SK-N-SH treated with all-trans-retinoic acid at 6 μM for 48 hours (cell line): ENCODE measurements around the gene AKR1A1.

Experiments used
- ARNTL ChIP-seq: fragments of 450-650 bp; formaldehyde crosslinking; IDR thresholded peaks from 2 replicates; pipeline ENCODE4 v1.5.0; 2020; ENCODE audit warnings: low read depth, mild to moderate bottlenecking, moderate library complexity, borderline replicate concordance
- ISL1 ChIP-seq: fragments of 250-450 bp; sonication (Bioruptor Pico); IDR thresholded peaks from 2 replicates; pipeline ENCODE4 v2.1.2; 2022; ENCODE audit warnings: mild to moderate bottlenecking, moderate library complexity
- OSR1 ChIP-seq: fragments of 250-450 bp; sonication (Bioruptor Pico); IDR thresholded peaks from 2 replicates; pipeline ENCODE4 v1.8.0; 2022; ENCODE audit warnings: moderate library complexity, mild to moderate bottlenecking, inconsistent platforms
- TCF4 ChIP-seq: fragments of 250-450 bp; sonication (Bioruptor Pico); IDR thresholded peaks from 2 replicates; pipeline ENCODE4 v1.8.0; 2021; ENCODE audit warnings: mild to moderate bottlenecking, moderate library complexity, borderline replicate concordance
- TF ChIP-seq, protein P1 (sequence below): fragments of 250-450 bp; sonication (Bioruptor Pico); IDR thresholded peaks from 2 replicates; pipeline ENCODE4 v1.8.0; 2020; ENCODE audit warnings: mild to moderate bottlenecking, moderate library complexity, borderline replicate concordance
- TF ChIP-seq, protein P2 (sequence below): fragments of 250-450 bp; sonication (Bioruptor Pico); IDR thresholded peaks from 2 replicates; pipeline ENCODE4 v1.5.1; 2021; ENCODE audit warnings: mild to moderate bottlenecking, moderate library complexity

DNA sequence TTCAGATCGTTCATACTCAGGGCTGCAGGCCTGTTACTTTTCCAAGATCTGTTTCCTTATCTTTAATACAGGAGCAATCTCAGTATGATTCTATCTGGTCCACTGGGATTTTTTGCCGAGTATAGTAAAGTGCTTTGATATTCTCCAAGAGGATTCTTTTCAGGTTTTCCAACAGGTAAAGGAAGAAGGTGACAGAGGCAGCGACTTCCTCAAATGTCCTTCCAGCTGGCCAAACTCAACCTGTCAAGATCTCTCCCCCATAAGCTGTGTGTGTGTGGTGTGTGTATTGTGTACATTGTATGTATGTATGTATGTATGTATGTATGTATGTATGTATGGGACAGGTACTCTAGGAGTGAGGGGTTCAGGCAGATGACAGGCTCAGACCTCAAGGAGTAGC, 1.1 kb downstream of the AKR1A1 start:
- no peak for TF ChIP-seq ARNTL
- no peak for TF ChIP-seq ISL1
- TF ChIP-seq, protein P1, sequence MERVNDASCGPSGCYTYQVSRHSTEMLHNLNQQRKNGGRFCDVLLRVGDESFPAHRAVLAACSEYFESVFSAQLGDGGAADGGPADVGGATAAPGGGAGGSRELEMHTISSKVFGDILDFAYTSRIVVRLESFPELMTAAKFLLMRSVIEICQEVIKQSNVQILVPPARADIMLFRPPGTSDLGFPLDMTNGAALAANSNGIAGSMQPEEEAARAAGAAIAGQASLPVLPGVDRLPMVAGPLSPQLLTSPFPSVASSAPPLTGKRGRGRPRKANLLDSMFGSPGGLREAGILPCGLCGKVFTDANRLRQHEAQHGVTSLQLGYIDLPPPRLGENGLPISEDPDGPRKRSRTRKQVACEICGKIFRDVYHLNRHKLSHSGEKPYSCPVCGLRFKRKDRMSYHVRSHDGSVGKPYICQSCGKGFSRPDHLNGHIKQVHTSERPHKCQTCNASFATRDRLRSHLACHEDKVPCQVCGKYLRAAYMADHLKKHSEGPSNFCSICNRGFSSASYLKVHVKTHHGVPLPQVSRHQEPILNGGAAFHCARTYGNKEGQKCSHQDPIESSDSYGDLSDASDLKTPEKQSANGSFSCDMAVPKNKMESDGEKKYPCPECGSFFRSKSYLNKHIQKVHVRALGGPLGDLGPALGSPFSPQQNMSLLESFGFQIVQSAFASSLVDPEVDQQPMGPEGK (CRISPR knock-in tag): no peak
- TF ChIP-seq, protein P2, sequence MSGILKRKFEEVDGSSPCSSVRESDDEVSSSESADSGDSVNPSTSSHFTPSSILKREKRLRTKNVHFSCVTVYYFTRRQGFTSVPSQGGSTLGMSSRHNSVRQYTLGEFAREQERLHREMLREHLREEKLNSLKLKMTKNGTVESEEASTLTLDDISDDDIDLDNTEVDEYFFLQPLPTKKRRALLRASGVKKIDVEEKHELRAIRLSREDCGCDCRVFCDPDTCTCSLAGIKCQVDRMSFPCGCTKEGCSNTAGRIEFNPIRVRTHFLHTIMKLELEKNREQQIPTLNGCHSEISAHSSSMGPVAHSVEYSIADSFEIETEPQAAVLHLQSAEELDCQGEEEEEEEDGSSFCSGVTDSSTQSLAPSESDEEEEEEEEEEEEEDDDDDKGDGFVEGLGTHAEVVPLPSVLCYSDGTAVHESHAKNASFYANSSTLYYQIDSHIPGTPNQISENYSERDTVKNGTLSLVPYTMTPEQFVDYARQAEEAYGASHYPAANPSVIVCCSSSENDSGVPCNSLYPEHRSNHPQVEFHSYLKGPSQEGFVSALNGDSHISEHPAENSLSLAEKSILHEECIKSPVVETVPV (CRISPR knock-in tag): no peak
- no peak for TF ChIP-seq TCF4 (CRISPR knock-in tag)
- TF ChIP-seq OSR1 (CRISPR knock-in tag): no peak
